HG03095 (cell line): ENCODE results near the gene ELOVL2.

Source experiments
- ATAC-seq: cut with Tn5 transposase; IDR thresholded peaks from one replicate; pipeline ENCODE4 v1.9.1; 2021; ENCODE audit warnings: moderate library complexity; ENCODE audit not compliant: unreplicated experiment

ELOVL2 gene

GRCh38 chr6:11058406-11058805 is 14.3 kb upstream of the ELOVL2 start:
- no peak for ATAC-seq

- ATAC-seq = no peak
These were observed 12.8 kb upstream of the ELOVL2 start for GRCh38 chr6:11056871-11057270.

GRCh38 chr6:11055127-11055627 is 11.1 kb upstream of the ELOVL2 start:
- no peak for ATAC-seq

GRCh38 chr6:11054722-11055121 is 10.6 kb upstream of the ELOVL2 start:
- no peak for ATAC-seq

GRCh38 chr6:11053307-11053706 is 9.2 kb upstream of the ELOVL2 start:
- no peak for ATAC-seq

- no peak for ATAC-seq
These were observed 6.6 kb upstream of the ELOVL2 start for GRCh38 chr6:11050731-11051130.

GRCh38 chr6:11044712-11045167 is 635 bp upstream of the ELOVL2 start:
- no peak for ATAC-seq

GRCh38 chr6:11043378-11043960 is 636 bp downstream of the ELOVL2 start:
- ATAC-seq = no peak

- ATAC-seq = no peak
These were observed 1.2 kb downstream of the ELOVL2 start for GRCh38 chr6:11042750-11043377.

GRCh38 chr6:11042025-11042749 is 1.9 kb downstream of the ELOVL2 start:
- ATAC-seq = no peak

GRCh38 chr6:11040134-11040533 is 4.0 kb downstream of the ELOVL2 start:
- no peak for ATAC-seq

GRCh38 chr6:11039040-11039439 is 5.1 kb downstream of the ELOVL2 start:
- ATAC-seq = no peak

- ATAC-seq = no peak
These were observed 7.1 kb downstream of the ELOVL2 start for GRCh38 chr6:11036977-11037430.

- ATAC-seq = no peak
These were observed 7.8 kb downstream of the ELOVL2 start for GRCh38 chr6:11036351-11036740.

GRCh38 chr6:11035616-11036350 is 8.3 kb downstream of the ELOVL2 start:
- no peak for ATAC-seq

- ATAC-seq = no peak
These were observed 10.3 kb downstream of the ELOVL2 start for GRCh38 chr6:11033825-11034224.

- ATAC-seq = no peak
These were observed 13.2 kb downstream of the ELOVL2 start for GRCh38 chr6:11030904-11031303.

- ATAC-seq = no peak
These were observed 15.1 kb downstream of the ELOVL2 start for GRCh38 chr6:11028959-11029358.

GRCh38 chr6:11027565-11028110 is 16.5 kb downstream of the ELOVL2 start:
- ATAC-seq = no peak

- ATAC-seq = peak; percentile 93
These were observed 18.0 kb downstream of the ELOVL2 start for GRCh38 chr6:11025921-11026635.
